Esophagus (tissue), 2 donors: ENCODE measurements around the gene PRM2. TPM values are rescaled to one million over a fixed set of nuclear protein-coding genes. Genes with fewer than 3 reads are reported as not detected.
"Not testable (repeated sequence)": the region's sequence is repeated elsewhere in the genome, so short reads cannot be mapped to it uniquely, and the experiment has no call there.

Source experiments
- H3K27ac ChIP-seq, 2 donors: one replicate each; pipeline ENCODE4 v1.5.1; 2013; ENCODE audit warnings: low read depth in 2 of 2, mild to moderate bottlenecking in 2 of 2, inconsistent platforms in 1 of 2, low read length in 1 of 2, moderate library complexity in 1 of 2
- H3K27me3 ChIP-seq, 2 donors: one replicate each; pipeline ENCODE4 v1.6.1; 2013; ENCODE audit warnings: low read length in 2 of 2, control low read depth in 1 of 2, mild to moderate bottlenecking in 1 of 2; ENCODE audit not compliant: insufficient read depth in 2 of 2, control insufficient read depth in 1 of 2
- H3K36me3 ChIP-seq, 2 donors: one replicate each; pipeline ENCODE4 v1.6.1; 2013; ENCODE audit warnings: low read length in 1 of 2; ENCODE audit not compliant: control insufficient read depth in 2 of 2, insufficient read depth in 2 of 2
- H3K4me1 ChIP-seq, 2 donors: one replicate each; pipeline ENCODE4 v1.6.1; 2013; ENCODE audit warnings: low read length in 1 of 2; ENCODE audit not compliant: control insufficient read depth in 2 of 2, insufficient read depth in 2 of 2
- H3K4me3 ChIP-seq, 2 donors: one replicate each; pipeline ENCODE4 v1.5.1; 2013; ENCODE audit warnings: low read length in 2 of 2, mild to moderate bottlenecking in 2 of 2, low read depth in 1 of 2, moderate library complexity in 1 of 2
- H3K9me3 ChIP-seq, 2 donors: one replicate each; pipeline ENCODE4 v1.6.1; 2013; ENCODE audit warnings: mild to moderate bottlenecking in 2 of 2, low read depth in 1 of 2, low read length in 1 of 2, moderate library complexity in 1 of 2; ENCODE audit not compliant: control insufficient read depth in 2 of 2, insufficient read depth in 1 of 2
- WGBS, 2 donors: extraction: QIAGEN DNeasy Blood & Tissue Kit; methylation state at CpG; one replicate each; pipeline ENCODE4 v1.1.7; 2013; 5-methylcytosine and 5-hydroxymethylcytosine counted together
- polyA plus RNA-seq, 2 donors: library from polyadenylated mRNA; stranded (reverse); fragments of 200-250 nt; gene quantifications; one replicate each; pipeline ENCODE4 v1.2.3, GENCODE V29; 2013
- donor health status: healthy with polysubstance abuse.
- donor health status: Bipolar disorder and iron deficiency.

Gene PRM2
- polyA plus RNA-seq, 2 donors = not detected

DNA sequence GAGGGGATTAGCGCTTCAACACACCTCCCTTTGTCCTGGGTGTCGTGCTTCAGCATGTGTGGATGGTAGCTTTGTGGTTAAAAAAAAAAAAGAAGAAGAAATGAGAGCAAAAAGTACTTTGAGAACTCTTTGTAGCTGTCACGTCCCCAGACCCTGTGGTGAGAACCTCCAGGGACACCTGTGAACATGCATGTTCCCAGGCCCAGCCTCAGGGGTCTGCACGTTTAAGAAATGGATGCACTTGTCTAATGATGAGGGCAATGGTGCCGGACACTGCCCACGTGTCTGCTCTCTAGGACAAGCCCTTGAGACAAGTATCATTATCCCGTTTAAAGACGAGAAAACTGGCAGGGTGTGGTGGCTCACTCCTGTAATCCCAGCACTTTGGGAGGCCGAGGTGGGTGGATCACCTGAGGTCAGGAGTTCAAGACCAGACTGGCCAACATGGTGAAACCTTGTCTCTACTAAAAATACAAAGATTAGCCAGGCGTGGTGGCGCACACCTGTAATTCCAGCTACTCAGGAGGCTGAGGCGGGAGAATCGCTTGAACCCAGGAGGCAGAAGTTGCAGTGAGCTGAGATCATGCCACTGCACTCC is 22.8 kb upstream of the PRM2 start:
- not testable (repeated sequence) for H3K9me3 ChIP-seq, H3K27me3 ChIP-seq, H3K4me3 ChIP-seq, H3K4me1 ChIP-seq, H3K36me3 ChIP-seq, H3K27ac ChIP-seq
- WGBS, 2 donors = 70 to 73% methylated on average over 13 of the region's 13 CpGs

DNA sequence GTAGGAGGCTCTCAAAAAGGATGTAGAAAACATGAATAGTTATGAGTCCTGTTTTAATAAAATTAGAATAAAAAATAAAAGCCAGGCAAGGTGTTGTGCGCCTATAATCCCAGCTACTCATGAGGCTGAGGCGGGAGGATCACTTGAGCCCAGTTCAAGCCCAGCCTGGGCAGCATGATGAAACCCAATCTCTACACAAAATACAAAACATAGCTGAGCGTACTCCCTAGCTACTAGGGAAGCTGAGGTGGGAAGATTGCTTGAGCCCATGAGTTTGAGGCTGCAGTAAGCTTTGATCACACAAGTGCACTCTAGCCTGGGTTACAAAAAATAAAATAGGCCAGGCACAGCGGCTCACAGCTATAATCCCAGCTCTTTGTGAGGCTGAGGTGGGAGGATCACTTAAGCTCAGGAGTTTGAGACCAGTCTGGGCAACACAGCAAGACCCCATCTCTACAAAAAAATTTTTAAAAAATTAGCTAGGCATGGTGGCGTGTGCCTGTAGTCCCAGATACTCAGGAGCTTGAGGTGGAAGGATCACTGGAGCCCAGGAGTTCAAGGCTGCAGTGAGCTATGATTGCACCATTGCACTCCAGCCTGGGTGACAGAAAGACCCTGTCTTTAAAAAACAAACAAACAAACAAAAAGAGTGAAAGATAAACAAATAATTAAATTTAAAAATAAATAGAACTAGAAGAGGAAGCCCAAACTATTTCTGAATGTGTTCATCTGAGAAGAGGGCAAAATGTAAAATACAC is 22.0 kb upstream of the PRM2 start:
- WGBS, 2 donors = 80 to 94% methylated on average over 5 of the region's 5 CpGs
- no peaks in the 10 kb centered on the region for H3K27me3 ChIP-seq
- no peaks in the 10 kb centered on the region for H3K36me3 ChIP-seq
- H3K4me1 ChIP-seq = peaks cover 0 to 3% of the 10 kb centered on the region in 2 donors
- no peak overlapping the region for H3K27ac ChIP-seq
- no peaks in the 10 kb centered on the region for H3K9me3 ChIP-seq
- no peak overlapping the region for H3K4me3 ChIP-seq

DNA sequence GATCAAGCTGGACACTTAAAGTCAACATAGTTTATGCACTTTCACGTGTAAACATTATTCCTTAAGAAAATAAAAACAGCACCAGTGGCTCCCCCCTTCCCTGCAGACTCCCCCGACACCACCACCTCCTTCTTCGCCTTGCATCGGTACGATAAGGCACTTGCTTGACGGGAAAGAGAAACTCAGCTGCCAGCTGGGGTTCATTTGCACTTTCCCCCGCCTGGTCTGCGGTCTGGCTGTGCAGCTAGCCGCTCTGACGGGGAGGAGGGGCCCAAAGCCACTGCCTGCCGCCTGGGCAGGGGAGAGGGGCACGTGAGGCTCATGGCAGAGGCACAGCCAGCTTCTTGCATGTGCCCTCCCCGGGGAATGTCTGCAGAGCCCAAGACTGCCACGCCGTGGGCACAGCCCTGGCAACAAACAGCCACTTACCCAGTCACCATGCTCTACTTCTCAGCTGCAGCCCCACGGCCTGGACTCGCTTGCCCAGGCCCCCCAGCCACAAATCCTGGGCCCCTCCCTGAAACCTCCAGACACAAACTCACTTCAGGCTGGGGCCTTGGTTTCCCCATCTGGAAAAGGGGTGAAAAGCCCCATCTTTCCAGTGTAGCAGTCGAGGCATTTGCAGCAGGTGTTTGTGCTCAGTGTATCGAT is 21.3 kb upstream of the PRM2 start:
- H3K27ac ChIP-seq = no peak overlapping the region
- H3K36me3 ChIP-seq = no peaks in the 10 kb centered on the region
- no peak overlapping the region for H3K4me3 ChIP-seq

DNA sequence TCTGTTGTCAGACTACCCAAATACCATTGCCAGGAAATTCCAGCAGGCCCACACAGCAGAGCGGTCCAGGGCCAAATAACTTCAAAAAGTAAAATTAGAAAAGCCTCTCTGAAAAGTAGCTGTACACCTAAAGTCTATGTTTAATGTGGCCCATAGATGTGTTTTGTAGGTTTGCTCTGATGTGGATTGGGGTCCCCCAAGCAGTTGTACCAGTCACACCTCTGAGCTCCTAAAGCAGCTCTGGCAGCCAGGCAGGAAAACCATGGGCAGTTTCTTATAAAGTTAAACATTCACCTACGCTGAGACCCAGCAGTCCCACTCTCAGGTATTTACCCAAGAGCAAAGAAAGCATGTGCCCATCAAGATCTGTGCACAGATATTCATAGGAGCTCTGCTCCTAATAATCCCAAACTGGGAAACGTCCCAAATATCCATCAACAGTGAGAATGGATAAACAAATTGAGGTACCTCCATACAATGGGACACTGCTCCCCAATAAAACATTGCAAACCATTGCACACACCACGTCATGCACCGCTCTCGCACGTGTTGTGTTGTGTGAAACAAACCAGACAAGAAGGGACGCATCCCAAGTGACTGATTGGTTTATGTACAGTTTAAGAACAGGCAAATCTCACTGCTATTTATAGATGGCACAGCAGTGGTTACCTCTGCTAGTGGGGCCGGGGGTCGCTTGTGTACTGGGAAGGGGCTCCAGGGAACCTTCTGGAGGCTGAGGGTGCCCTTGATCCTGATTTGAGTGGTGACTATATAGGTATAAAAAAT is 20.6 kb upstream of the PRM2 start:
- Histone ChIP-seq H3K27me3 (no peaks in the 10 kb centered on the region), H3K27ac (no peak overlapping the region), H3K4me1 (peaks cover 0 to 3% of the 10 kb centered on the region in 2 donors), H3K4me3 (no peak overlapping the region), H3K36me3 (no peaks in the 10 kb centered on the region), H3K9me3 (no peaks in the 10 kb centered on the region)
- 30 to 39% methylated on average over 10 of the region's 10 CpGs for WGBS, 2 donors

More for the DNA sequence above, 21.3 kb upstream of the PRM2 start:
- H3K9me3 ChIP-seq = no peaks in the 10 kb centered on the region
- H3K27me3 ChIP-seq = no peaks in the 10 kb centered on the region
- WGBS, 2 donors = 11% methylated on average over 19 of the region's 19 CpGs
- H3K4me1 ChIP-seq = peaks cover 0 to 3% of the 10 kb centered on the region in 2 donors

DNA sequence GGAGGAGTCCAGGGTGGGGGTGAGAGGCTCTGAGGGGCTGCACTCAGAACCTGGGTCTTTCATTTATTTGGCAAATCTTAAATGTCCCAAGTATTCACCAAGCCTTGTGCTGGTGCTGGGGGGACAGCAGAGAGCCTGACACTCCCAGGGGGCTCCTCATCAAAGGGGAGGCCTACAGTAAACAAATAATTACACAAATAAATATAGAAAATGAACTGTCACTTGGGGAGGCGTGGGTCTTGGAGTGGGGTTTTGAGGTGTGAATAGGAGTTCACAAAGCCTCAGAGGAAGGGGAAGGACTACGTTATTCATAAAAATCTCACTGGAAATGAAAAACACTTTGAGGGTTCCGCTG is 20.0 kb upstream of the PRM2 start:
- Histone ChIP-seq H3K4me1 (peaks cover 0 to 3% of the 10 kb centered on the region in 2 donors), H3K4me3 (no peak overlapping the region), H3K27me3 (no peaks in the 10 kb centered on the region), H3K27ac (no peak overlapping the region), H3K36me3 (no peaks in the 10 kb centered on the region), H3K9me3 (no peaks in the 10 kb centered on the region)
- WGBS, 2 donors = 89 to 91% methylated on average over 3 of the region's 3 CpGs

DNA sequence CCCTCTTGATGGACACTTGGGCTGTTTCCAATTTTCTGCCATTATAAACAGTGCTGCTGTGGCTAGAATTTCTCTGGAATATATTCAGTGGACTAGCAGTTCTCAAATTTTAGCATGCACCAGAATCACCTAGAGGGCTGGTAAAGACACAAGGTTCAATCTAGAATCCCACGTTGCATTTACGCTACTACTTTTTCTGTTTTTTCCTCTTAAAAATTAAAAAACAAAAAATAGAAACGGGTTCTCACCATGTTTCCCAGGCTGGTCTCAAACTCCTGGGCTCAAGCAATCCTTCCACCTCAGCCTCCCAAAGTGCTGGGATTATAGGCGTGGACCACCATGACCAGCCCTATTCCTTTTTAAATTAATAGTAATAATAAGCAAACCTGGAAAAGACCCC is 19.4 kb upstream of the PRM2 start:
- Histone ChIP-seq H3K4me1 (peaks cover 0 to 3% of the 10 kb centered on the region in 2 donors), H3K27me3 (no peaks in the 10 kb centered on the region), H3K9me3 (no peaks in the 10 kb centered on the region), H3K4me3 (no peak overlapping the region), H3K27ac (no peak overlapping the region), H3K36me3 (no peaks in the 10 kb centered on the region)
- WGBS, 2 donors = 92 to 95% methylated on average over 4 of the region's 4 CpGs

DNA sequence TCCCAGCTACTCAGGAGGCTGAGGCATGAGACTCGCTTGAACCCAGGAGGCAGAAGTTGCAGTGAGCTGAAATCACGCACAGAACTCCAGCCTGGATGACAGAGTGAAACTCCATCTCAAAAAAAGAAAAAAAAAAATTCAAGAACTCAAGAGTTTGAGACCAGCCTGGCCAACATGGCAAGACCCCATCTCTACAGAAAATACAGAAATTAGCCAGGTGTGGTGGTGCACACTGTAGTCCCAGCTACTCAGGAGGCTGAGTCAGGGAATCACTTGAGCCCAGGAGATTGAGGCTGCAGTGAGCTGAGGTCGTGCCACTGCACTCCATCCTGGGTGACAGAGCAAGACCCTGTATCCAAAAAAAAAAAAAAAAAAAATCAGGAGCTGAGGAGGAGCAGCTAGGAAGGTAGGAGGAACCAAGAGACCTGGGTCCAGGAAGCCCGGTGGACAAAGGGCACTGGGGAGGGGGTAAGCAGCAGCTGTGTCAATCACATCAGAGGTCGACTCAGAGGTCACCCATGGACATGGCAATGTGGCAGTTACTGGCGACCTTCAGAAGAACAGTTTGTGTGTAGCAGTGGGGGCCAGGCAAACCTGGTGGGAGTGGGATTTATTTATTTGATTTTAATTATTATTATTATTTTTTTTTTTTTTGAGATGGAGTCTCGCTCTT is 15.9 kb upstream of the PRM2 start:
- Histone ChIP-seq H3K4me1 (no peaks in the 10 kb centered on the region), H3K27ac (no peak overlapping the region), H3K4me3 (no peak overlapping the region), H3K9me3 (no peaks in the 10 kb centered on the region), H3K27me3 (no peaks in the 10 kb centered on the region), H3K36me3 (no peaks in the 10 kb centered on the region)
- 85 to 91% methylated on average over 7 of the region's 7 CpGs for WGBS, 2 donors

DNA sequence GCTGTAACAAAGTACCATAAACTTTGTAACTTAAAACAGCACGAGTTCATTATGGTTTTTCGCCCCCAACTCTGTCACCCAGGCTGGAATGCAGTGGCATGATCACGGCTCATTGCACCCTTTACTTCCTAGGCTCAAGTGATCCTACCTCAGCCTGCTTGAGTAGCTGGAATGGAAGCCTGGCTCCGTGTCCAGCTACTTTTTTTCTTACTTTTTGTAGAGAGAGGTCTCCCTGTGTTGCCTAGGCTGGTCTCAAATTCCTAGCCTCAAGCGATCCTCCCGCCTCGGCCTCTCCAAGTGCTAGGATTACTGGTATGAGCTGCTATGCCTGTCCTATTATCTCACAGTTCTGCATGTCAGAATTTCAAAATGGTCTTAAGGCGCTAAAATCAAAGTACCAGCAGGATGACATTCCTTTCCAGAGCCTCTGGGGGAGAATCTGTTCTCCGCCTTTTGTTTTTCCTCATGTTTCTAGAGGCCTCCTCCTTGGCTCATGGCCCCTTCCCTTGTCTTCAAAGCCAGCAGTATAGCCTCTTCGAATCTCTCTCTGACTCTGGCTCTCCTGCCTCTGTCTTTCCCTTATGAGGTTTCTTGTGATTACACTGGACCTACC is 14.9 kb upstream of the PRM2 start:
- H3K4me1 ChIP-seq = no peaks in the 10 kb centered on the region
- 57 to 70% methylated on average over 10 of the region's 10 CpGs for WGBS, 2 donors
- no peaks in the 10 kb centered on the region for H3K27me3 ChIP-seq
- no peaks in the 10 kb centered on the region for H3K36me3 ChIP-seq
- no peak overlapping the region for H3K4me3 ChIP-seq
- no peak overlapping the region for H3K27ac ChIP-seq
- H3K9me3 ChIP-seq = no peaks in the 10 kb centered on the region
